ENCODE results near the gene DSCAM.
"Not testable (repeated sequence)": the region's sequence is repeated elsewhere in the genome, so short reads cannot be mapped to it uniquely, and the experiment has no call there.

The DSCAM gene, protein sequence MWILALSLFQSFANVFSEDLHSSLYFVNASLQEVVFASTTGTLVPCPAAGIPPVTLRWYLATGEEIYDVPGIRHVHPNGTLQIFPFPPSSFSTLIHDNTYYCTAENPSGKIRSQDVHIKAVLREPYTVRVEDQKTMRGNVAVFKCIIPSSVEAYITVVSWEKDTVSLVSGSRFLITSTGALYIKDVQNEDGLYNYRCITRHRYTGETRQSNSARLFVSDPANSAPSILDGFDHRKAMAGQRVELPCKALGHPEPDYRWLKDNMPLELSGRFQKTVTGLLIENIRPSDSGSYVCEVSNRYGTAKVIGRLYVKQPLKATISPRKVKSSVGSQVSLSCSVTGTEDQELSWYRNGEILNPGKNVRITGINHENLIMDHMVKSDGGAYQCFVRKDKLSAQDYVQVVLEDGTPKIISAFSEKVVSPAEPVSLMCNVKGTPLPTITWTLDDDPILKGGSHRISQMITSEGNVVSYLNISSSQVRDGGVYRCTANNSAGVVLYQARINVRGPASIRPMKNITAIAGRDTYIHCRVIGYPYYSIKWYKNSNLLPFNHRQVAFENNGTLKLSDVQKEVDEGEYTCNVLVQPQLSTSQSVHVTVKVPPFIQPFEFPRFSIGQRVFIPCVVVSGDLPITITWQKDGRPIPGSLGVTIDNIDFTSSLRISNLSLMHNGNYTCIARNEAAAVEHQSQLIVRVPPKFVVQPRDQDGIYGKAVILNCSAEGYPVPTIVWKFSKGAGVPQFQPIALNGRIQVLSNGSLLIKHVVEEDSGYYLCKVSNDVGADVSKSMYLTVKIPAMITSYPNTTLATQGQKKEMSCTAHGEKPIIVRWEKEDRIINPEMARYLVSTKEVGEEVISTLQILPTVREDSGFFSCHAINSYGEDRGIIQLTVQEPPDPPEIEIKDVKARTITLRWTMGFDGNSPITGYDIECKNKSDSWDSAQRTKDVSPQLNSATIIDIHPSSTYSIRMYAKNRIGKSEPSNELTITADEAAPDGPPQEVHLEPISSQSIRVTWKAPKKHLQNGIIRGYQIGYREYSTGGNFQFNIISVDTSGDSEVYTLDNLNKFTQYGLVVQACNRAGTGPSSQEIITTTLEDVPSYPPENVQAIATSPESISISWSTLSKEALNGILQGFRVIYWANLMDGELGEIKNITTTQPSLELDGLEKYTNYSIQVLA (N-terminal part only)

DNA sequence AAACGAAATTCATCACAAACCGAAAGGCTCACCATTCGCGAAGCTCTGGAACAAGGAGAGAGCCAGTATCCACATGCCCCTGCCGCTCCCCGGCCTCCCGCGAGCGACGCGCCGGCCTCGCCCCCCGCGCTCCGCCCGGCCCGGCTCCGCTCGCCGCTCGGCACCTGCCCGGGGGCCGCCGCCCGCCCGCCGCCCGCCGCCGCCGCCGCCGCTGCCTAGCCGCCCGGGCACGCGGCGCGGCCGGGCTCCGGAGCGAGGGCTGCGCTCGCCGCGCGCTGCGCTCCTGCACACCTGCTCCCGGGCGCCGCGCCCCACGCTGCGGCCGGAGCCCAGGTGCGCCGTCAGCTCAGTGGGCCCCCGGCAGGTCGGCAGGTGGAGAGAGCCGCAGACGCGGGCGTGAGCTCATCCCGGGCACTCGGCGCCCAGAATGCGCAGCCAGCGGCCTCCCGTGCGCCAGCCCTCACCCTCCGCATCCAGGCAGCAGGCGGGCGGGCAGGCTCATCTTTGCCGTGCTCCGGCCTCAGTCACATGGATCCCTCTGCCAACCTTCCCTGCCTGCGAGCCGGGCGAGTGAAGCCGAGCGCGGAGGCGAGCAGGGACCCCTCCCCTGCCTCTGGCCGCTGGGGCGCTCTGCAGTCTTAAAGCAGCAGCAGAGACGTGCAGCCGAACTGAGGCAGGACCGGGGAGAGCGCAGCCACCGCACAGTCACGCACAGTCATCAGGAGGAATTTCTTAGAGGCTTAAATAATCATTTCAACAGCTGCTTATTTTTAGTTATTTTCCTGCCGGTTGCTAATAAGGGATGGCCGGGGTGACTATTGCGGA, at the start of gene DSCAM:
TSS of gene DSCAM (minus strand) at position 572 of the 825 bp plus-strand sequence. CDS start at position 75, 497 bp downstream.
- no peak for DNase-seq

DNA sequence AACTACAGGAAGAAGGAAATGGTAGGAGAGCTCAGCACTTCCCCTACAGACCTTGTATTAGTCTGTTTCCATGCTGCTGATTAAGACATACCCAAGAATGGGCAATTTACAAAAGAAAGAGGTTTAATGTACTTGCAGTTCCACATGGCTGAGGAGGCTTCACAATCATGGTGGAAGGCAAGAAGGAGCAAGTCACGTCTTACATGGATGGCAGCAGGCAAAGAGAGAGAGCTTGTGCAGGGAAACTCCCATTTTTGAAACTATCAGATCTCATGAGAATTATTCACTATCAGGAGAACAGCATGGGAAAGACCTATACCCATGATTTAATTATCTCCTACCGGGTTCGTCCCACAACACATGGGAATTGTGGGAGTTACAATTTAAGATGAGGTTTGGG, 48.7 kb upstream of the DSCAM start:
- not testable (repeated sequence) for DNase-seq

DNA sequence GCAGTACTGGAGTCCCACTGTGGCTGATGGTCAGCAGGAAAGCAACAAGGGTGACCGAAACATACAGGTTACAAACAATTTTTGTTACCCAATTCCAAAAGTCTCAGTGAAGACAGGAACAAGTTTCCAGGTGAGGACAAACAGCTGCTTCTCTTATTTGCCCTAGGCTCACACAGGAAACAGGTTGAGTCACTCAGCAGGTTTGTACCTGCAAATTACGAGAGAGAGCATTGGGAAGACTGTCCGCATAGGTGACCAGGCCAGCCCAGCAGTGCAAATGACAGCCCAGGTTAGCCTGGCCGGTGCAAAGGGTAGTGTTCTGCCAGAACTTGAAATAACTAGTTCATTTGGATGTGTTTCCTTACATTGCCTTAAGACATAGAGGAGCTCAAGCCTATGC, 40.0 kb upstream of the DSCAM start:
- DNase-seq, result no peak

DNA sequence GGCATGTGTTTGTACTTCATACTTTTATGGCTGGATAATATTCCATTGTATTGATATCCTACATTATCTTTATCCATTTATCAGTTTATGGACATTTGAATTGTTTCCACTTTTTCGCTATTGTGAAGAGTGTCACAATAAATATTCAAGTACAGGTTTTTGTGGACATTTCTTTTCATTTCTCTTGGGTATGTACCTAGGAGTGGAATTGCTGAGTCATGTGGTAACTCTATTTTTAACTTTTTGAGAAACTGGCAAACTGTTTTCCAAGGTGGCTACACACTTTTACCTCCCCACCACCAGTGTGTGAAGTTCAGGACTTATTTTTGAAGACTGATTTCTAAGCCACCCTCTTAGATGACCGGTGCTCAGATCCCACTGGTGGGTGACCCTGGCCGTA, 39.0 kb upstream of the DSCAM start:
- DNase-seq, result no peak

DNA sequence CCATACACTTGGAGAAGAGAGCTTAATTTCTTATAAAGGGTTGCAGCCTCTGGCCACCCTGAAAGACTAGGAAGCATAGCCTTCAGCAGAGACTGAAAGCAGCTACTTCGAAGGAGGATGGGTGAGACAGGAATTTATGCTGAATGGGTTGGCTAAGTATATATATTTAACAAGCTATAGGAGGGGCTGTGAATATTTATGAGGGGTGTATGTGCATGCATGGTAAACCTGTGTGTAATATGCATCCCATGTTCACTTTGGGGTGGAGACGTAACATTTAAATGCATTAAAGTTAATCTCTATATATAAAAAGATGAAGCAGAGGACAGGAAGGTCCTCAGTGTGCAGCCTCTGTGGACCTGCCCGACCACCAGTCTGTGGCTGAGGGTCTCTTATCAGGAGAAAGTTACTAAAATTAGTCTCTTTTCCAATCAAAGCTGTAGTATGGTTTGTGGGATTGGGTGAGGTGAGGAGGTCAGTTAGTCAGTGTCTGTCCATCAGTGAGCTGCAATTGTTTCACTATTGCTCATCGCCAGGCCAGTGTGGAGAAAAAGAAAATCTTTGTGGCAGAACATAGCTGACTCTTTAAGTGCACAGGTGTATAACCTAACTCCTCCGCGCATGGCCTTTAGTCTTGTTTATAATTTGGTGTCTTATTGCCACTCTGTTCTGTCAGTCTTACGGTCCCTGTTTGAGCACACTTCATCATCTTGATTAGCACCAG, 35.4 kb upstream of the DSCAM start:
- DNase-seq, result no peak

DNA sequence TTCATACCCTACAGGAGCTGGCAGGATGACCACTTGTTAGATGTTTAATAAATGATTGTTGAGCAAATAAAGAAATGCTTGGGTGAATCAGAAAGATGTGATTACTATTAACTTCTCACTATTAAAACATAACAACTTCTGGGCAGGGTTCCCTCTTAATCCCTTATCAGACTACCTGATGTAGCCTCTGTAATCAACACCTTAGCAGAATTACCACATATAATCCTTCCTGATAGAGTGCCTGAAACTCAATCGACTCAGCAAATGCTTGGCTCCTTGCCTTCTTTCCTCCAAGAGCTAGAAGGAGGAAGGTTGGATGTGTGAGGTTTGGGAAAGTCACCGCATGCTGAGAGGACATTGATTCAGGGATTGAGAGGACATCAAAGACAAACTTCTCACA, 34.8 kb upstream of the DSCAM start:
- DNase-seq, result no peak

DNA sequence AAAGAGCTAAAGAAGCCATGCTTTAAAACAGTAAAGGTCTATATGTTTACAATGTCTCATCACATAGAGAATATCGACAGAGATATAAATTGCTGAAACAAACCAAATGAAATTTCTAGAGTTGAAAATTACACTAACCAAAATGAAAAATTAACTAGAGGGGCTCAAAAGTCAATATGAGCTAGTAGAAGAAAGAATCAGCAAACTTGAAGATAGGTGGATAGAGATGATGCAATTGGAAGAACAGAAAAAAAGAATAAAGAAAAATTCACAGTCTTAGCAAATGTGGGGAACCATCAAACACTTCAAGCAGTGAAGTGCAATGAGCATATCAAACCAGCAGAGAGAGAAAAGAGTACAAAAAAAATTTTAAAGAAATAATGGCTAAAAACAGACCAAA, 24.1 kb upstream of the DSCAM start:
- DNase-seq, result no peak

DNA sequence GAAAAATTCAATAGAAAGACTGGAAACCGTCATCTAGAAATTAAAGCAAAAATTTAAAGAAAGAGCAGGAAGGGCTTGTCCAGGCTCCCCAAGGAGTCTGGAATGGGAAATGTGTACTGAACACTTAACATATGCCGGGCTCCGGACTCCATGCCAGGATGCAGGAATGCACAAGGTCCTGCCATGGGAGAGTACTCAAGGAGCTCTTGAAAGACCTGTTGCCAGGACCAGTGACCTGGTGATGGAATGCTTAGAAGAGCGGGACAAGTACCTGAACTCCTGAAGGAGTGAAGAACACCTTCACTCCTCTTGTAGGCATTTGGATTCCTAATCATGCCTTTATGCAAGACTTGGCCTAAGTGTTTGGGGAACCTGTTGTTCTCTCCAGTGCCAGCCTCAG, 16.9 kb upstream of the DSCAM start:
- no peak for DNase-seq

DNA sequence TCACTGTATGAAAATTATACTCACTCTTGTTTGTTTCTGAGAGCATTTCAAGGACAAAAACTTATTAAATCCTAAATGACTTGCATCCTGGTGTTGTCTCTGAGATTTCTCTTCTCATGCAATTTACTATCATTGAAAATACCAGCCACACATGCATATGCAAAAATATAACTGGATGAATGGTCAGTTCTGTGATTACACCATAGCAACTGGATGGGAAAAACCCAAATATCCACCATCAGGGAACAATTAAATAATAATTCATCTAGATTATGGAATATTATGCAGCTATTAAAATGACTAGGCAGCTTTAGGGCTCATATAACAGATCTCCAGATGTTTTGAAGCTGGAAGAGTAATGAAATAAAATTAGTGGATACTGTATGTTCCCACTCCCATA, 11.6 kb upstream of the DSCAM start:
- DNase-seq, result no peak

DNA sequence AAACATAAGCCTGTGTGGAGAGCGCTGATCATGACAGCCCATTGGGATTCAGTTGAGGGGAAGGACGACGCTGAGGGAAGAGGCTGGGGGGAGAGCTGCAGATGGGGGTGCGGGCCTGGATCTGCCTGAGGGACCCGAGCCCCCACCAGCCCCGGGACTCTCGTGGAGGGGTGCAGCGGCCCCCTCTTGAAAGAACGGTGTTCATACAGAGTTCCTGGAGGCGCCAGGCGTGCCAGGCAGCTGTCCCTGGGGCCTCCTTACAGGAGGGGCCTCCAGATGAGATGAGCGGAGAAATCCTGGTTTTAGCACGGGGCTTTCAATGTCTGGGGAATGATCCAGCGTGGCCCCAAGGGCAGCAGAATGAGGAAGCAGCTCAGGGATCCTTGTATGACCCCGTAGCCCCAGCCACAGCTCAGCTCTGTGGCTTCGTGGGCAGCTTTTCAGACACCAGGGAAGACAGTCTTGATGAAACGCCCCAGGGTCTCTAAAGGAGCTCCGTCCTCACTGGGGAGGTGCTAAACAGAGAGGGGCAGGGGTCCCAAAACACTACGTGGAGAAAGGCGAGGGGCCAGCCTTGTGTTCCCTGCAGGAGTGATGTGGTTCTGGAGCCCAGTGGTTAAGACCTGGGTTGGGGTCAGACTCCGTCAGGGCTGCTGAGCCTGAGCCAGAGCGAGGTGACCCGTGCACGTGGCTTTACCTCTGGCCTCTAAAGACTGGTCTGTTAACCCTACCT, 7.2 kb upstream of the DSCAM start:
- no peak for DNase-seq

DNA sequence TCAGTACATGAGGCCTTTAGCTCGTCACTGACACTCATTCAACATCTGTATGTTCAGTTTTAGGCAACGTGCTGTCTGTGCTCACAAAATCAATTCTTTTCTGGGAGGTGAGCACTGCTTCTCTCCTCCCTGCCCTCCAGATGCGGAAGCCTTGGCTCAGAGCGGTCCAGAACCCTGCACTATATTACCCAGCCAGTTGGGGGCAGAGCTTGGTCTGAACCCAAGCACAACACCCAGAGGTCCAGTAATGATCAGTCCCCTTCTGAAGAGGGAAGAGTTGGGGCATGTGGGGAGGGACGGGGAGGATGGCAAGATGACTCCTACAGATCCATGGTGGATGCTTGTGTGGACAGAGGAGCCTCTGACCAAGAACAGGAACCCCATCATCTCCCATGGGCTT, 5.6 kb upstream of the DSCAM start:
- no peak for DNase-seq

DNA sequence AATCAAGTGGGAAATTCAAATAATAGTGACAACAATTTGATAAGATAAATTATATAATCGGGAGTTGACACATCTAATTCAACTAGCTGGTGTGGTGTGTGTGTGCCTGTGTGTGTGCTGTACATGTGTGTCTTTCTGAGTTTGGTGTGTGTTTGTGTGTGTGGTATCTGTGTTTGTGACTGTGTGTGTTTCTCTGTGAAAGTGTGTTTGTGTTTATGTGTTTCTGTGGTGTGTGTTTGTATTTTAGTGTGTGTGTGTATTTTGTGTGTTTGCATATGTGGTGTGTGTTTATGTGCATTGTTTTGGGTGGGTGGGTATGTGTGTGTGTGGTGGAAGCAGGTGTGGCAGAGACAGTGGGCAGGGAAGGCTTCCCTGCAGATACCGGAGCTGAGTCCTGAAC, 4.8 kb upstream of the DSCAM start:
- no peak for DNase-seq

DNA sequence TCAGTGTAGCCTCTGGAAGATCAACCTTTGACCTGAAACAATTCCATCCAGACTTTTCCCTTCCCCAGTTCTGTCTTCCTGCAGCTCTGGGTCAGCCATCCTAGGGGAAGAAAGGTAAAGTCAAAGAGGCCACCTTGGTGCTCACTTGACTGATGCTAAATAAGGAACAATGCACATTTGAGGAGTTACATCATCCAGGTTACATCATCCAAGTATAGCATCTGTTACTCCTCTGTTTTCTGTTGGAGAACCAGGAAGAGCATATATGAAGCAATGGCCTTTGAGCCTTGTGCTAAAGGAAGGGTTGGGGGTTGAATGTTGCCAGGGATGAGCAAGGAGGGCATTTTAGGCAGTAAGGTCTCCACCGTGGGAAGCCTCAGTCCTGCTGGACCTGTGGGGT, 3.1 kb upstream of the DSCAM start:
- DNase-seq, result no peak

DNA sequence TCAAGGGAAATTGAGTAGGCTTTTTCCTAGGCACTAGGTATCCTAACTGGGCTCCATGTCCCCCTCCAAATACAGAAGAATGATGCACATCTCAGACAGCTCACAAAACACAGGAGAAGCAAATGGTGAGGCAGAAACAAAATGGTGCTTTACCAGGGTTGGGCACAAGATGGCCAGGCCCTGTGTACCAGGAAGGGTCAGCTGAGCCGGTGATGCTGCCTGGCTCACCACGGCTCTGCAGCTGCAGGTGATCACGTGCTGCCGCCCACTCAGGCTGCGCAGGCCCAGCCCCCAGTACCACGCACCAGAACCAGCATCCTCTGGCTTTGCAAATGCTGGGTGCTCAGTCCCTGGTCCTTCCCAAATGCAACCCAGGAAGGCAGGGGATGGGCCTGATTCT, 993 bp upstream of the DSCAM start:
- no peak for DNase-seq

DNA sequence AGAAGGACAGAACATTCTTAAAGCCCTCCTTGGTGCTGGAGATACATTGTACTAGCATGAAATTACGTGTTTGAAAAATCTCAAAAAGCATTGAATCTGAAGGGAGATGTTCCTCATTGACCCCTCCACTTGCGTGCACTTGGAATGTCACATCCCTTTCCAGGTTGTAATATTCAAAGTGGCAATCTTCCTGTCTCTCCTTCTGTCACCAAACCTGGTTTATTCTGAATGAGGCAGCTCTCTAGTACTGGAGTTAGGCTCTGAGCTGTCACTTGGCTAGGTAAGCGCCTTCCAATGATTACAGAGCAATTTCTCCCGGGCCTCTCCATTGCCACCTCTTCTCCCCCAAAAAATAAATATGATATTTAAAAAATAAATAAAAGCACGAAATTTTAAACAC, 855 bp downstream of the DSCAM start:
- DNase-seq, result no peak

DNA sequence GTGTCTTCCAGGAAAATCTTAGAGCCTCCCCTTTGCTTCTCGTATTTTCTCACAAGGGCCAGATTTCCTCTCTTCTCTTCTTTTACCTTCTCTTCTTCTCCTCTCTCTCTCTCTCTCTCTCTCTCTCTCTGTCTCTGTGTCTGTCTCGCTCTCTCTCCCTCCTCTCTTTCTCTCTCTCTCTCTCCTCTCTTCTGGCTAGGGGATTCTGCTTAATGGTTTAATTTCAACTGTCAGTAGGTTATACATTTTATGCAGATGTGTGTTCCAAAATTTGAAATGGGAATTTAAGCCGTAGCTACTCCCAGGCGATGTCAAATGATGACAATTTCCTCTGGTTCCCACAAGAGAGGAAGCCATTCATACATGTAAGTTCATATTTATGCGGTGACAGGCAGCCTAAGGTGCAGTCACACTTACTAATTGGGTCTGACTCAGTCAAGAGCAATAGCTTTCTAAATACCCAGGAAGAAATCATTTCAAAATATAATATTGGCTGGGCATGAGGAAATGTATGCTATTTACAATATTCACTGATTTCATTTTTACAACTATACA, 1.4 kb downstream of the DSCAM start:
- DNase-seq, result no peak

DNA sequence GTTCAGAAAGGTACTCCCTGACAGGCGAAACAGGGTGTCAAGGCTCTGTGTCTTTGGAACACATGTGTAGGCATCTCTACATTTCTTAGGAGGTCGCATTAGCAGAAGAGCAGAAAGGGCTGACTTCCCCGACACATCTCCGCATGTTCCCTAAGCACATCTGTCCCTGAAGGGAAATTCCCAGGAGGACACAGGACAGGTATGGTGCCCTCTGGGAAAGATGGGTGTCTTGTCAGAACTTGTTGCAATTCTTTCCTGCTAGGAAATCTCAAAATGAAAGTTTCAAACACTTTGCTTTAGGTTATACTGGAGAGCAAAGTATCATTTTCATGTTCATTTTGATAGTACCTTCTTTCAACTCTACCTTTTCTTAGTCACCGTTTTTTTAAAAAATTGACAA, 2.0 kb downstream of the DSCAM start:
- DNase-seq, result no peak

DNA sequence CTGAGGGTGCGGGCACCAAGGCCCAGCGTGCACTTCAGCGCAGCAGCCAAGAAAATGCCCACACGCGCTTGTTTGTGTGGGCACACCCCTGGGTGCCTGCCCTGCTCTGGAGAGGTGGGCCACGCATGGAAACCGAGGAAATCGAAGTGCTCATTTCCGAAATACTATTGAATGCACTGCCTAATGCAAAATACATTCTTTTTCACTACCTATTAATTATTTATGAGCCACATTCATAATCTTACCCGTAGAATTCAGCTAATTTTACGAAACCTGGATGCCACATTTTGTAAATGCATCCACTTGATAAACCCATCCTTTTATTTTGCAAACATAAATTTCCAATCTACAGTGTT, 4.8 kb downstream of the DSCAM start:
- DNase-seq, result no peak

DNA sequence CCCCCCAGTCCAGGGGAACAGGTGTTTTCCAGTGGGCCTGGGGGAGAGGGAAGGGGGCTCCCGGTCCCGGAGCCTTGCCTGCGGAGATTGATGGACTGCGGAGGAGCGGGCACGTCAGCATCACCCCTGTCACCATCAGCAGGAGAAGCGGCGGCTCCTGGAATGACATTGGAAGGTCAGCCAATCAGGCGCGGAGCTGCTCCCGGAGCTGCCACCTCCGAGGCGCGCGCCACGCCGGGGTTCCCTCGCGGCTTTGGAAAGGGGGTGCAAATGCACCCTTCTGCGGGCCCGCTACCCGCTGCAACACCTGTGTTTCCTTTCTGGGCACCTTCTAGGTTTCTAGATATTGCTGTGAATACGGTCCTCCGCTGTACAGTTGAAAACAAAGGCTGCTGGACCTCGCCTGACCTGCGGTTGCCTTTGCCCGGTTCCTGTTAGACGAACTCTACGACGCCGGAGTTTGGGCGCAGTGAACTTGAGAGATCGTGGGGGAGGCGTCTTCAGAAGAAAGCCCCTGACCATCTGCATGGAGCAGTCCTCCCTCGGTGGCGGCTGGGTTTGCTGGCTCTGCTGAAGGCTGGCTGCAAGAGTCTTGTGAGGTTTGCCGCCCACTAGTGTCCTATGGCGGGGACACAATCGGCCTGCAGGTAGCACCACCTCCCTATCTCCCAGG, 5.3 kb downstream of the DSCAM start:
- peak; percentile 4 for DNase-seq

DNA sequence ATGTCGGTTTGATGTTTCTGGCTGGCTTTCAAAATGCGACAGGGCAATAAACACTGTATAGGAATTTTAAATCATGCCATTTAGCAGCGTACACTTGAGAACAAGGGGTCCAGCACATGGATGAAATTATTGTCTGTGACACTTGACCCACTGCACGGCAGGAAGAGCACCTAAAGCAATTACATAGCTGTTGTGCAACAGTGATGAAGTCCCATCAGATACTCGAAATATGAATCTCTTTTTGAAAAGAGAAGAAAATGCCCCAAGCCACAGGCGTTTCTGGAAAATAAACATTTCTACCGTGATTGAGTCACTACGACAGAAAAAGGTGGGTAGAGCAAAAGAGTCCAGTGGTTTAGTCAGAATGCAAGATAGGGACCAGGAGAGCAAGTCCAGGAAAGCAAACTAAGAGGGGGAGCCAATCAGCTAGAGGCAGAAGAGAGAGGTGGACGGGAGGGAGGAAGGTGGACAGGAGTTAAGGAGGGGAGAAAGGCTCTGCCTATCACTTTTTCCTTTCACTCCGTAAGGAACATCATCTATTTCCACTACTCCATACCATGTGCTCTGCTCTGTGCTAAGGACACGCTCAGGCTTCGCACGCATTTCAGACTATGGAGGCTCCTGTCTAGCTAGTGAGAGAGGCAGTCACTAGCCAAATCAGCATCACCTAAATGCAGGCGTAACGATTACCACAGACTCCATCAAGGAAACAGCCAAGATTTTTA, 6.4 kb downstream of the DSCAM start:
- no peak for DNase-seq

Measured in stimulated activated CD4-positive, alpha-beta T cell treated with anti-CD3 and anti-CD28 coated beads, Interleukin-1b, Interleukin-23, amount 100 ng/mL, for 48 hours (primary cell).